Stimulated activated CD4-positive, alpha-beta T cell treated with anti-CD3 and anti-CD28 coated beads, Interleukin-15, amount 100 ng/mL, for 1 hour (primary cell): Measurements from ENCODE around the gene GAS7.

Experiments
- DNase-seq, 2 donors: peaks; one replicate each; pipeline ENCODE4 v3.0.0-alpha.2; 2020; ENCODE audit warnings: low read depth in 1 of 2, low spot score in 1 of 2

GAS7 gene

DNA sequence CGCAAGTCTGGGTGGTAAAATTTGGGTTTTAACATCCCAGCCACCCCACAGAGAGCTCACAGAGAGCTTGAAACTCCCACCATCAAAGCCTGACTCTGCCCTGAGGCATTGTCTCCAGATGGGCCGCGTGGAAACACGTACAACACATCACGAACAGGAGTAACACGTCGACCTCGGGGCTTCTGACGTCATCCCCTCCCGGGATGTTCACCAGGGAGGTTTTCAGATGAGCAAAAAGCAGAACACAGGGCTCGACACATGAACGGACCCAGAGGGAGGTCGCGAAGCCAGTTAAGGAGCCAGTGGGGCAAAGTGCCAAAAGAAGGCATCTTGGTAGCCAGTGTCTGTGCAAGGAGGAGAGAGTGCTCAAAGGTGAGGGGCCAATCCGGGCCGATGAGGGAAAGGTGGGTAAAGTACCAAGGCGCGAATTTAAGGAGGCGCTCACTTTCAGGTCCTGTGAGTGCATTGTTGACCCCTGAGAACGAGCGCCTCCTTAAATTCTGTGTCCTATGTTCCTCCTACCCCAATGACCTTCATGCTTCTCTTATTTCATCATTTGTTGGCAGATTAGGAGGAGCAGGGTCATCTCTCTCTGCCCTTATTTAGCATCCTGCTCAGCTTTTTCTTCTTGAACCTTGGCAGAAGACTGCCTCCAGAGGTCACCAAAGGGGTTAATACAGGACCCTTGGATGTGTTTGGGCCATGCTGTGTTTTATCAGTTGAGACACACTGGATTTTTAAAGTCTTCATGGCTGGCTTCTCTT, 298.9 kb downstream of the GAS7 start:
- no peak for DNase-seq

DNA sequence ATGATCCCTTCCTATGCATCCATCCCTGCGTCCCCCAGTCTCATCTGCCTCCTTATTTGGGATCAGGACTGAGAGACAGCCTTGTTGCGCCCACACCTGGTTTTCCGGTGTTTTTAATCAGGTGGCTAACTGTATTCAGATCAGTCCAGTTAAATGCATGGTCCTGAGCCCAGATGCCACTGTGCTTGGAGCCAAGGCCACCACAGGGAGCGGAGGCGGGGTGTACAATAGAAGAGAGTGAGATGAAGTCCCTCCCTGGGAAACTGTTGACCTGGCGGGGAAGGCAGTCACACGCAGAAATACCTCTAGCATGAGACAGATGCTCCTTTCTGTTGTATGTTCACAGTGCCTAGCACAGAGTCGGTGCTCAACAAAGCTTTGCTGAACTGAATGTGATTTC, 299.6 kb downstream of the GAS7 start:
- no peak for DNase-seq

DNA sequence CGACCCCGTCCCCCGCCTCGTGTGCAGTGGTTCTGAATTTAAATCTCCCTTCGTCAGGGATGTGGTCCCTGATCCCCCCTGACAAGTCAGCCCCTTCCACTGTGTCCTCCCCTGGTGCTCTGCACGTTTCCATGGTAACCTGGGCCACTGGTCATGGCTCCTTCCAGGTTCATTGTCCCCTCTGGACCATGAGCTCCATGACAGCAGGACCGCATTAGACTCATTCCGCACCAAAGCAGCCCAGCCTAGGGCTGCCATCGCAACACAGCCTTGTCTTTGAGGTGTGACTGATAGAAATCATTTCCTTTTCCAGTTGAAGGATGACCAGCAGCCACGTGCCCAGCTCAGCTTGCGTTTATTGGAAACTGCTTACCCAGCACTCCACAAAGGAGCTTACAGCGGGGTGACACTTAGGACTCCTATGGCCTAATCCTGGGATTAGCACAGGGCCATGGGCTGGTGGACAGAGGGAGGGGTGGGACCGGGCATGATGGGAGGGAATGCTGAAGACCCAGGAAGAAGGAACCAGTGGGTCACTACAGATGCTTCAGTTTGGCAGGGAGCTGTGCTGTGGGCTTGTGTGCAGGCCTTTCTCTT, 300.9 kb downstream of the GAS7 start:
- DNase-seq = no peak

DNA sequence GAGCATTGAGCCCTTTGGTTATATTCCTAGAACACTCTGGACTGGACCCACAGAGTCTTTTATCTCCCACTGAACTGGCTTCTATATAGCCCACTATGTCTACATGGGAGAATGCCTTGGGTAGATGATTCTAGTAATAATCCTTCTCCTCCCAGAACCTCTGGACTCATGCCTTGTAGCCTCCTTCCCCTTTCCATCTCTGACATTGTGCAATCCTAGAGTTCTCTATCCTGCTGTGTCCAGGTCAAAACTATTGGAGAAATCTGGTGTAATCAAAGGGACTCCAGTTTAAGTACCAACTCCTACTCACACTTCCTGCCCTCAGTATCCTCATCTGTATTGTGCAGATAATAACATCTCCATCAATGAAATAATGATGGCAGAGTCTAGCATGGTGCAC, 302.5 kb downstream of the GAS7 start:
- no peak for DNase-seq

DNA sequence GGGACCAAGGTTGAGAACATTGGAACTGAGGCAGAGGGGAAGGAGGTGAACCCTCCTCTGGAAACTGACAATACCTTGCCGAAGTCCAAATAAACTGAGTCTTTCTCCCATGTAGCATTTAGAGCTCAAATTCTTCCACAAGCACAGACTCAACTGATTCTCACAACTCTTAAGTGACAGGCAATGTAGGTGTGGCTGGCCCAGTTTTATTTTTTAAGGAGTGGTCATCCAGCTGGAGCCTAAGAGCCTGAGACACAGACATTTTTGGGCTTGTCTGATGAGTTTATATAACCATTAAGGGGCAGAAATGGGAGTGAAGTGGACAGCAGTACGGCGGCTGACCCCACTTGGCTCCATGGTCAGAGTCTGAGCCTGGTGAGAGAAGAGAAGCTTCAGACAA, 304.2 kb downstream of the GAS7 start:
- DNase-seq = no peak

DNA sequence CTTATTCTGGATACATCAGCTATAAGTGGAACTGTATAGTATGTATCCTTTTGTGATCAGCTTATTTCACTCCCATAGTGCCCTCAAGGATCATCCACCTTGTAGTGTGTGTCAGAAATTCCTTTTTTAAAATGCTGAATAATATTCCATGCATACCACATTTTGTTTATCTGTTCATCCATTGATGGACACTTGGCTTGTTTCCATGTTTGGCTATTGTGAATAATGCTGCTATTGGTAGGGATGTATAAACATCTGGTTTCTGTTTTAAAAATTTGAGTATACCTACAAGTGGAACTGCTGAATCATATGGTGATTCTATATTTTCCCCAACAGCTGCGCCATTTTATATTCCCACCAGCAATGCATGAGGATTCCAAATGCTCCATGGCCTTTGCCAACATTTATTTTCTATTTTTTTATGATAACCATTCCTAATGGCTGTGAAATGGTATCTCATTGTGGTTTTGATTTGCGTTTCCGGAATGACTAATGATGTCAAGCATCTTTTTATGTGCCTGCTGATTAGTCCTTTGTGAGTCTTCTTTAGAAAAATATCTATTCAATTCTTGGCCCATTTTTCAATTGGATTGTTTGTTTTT, 304.9 kb downstream of the GAS7 start:
- no peak for DNase-seq

DNA sequence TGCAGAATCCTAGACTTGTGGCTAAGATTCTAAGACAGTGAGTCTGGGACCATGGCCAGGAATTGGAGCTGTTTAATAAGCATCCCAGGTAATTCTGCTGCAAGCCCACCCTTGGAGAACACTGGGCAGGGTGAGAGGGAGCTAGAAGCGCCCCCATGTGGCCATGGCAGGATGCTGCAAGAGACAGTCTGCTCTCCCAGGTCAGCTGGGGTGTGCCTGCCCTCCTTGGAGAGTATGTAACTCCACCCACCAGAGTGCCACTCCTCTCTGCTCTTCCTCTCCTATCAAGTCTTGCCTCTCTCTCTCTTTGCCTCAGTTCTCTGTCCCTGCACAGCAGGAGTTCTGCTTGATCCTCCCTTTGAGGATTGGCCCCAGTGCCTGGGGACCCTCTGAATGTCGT, 308.3 kb downstream of the GAS7 start:
- DNase-seq = no peak

DNA sequence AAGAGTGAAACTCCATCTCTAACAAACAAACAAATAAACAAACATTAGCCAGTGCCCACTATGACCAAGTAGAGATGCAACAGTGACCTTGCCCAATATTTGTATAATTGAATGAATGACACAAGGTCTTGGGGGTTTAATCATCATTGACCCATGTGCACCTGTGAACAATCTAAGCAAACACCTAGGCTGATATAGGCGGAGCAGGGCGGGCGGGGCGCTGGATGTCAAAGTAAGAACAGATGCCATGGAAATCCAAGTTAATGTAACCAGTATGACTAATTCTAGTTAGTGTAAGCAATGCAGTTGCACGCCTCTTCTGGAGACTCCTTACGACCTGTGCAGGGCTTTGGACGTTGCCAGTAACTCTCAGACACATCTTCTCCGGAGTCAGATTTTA, 310.9 kb downstream of the GAS7 start:
- no peak for DNase-seq

DNA sequence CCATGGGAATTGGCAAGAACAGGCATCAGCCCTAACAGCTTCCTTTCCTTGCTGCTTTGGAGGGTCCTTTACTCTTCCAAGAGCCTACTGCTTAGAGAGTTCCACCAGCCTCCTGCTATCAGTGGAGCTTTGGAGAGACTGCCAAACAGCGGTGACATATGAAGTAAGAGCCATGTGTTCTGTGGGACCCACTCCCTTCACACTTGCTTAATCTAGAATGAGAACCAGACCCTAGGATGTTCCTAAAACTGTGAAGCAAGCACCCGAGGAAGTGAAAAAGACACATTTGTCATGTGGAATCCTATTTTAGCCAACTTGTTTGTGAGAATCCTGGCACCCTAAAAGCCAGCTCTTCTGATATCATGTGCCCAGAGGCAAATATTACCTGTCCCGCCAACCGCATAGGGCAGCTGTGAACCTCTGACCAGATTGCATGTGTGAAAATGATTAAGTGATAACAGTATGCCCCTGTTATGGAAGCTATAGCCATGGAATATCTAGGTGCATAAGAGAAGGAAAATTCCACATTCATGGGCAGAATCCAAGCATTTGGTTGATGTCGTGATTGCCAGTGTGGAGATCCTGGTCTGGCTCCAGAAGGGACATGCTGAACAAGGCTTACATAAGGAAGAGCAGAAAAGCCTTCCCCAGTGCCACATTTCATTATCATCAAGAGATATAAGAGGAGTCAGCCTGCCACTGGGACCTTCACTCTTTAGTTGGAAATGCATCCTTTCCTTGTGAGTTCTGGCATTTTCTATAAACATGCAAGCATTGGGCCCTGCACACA, 312.1 kb downstream of the GAS7 start:
- no peak for DNase-seq

DNA sequence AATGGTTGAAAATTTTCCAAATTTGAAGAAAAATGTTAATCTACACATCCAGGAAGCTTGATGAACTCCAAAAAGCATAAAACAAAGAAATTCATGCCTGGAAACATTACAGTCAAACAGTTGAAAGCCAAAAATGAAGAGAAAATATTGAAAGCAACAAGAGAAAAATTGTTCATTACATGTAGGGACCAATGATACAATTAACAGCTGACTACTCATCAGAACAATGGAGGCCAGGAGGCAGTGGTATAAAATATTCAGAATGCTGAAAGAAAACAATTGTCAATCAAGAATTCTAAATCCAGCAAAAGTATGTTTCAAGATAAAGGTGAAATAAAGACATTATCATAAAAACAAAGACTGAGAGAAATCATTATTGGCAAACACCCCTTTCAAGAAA, 315.0 kb downstream of the GAS7 start:
- no peak for DNase-seq

DNA sequence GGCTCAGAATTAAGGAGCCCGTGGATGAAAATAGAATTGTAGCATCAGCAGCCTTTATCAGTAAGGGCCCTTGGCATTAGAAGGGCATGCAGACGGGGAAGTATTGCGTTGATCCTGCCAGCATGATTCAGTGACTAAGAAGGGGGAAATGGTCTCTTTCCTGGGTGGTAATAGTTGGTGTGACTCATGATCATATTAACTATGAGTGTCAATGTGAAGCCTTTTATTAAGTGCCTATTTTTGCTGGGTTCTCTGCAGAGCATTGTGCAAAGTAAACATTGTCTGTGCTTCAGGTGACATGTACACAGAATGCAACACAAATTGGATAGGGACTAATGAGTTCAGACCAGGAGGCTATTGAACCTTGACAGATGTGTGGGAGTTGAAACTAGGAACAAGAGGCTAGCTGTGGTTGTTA, 317.8 kb downstream of the GAS7 start:
- DNase-seq = no peak

DNA sequence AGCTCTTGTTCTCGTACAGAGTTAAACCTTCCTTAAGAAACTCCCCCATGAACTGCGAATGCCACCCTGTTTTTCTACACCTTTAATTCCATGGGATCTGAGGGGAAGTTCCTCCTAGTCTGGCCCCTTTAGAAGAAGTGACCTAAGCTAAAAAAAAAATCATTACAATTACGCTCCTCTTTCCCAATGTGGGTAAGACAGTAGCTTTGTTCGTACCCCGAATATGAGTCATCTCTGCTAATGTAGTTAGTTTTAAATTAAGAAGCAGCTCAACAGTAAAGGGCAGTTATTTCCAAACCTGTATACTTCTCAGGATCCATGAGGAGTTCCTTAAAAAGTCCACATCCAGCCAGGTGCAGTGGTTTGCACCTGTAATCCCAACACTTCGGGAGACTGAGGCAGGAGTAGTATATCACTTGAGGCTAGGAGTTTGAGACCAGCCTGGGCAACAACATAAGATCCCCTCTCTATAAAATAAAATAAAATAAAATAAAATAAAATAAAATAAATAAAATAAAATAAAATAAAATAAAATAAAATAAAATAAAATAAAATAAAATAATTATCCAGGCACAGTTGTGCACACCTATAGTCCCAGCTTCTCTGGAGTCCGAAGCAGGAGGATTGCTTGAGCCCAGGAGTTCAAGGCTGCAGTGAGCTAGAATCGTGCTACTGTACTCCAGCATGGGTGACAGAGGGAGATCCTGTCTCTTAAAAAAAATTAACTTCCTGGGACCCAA, 319.4 kb downstream of the GAS7 start:
- no peak for DNase-seq

DNA sequence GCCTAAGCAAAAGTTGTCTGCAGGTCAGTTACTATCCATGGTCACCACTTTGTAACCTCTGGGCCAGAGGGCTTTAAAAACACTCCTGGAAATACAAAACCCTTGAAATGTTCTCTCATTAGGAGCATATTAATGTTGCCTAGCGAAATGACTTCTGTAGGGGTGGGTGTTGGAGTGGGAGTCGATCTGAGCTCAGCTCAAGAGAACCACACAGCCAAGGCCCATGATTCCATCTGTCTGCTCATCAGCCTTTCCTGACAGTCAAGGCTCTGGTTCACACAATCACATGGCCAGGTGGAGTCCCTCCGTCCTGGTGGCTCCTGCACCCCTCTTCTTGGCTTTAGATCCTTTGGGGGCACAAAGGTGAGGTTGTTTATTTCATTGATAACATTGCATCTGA, 320.1 kb downstream of the GAS7 start:
- DNase-seq = no peak

DNA sequence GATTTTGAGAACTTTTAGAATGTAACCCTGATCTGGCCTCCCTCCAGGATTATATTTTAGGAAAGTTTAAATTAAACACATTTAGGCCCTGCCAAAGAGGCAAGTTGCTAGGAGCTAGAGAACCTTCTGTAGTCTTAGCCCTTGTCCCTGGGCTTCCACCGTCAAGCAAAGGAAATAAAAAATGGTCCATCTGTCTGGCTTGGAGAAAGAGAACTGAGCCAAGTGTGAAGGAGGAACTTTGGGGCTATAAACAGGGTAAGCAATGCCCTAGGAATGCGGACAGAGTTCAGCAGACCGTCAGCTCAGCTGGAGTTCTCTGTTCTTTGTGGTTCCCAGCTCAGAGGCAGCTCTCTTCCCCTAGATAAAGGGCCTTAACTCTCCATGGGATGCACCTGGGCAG, 323.0 kb downstream of the GAS7 start:
- DNase-seq = no peak

DNA sequence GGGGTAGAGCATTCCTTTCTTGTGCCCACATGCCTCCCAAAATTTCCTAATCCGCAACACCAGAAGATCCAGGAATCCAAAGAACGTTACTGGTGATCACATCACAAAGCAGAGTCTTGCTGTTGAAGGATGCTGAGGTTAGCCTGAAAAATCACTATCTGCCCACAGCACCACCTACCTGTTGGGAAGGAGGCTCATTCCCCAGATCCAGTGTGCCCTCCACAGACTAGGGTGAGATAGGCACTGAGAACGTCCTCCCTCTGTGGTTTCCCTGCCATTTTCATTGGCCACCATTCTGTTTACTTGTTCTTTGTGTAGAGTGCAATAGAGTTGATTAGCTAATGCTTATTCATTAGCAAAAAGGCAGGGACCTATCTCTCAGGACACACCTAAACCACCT, 323.7 kb downstream of the GAS7 start:
- no peak for DNase-seq

DNA sequence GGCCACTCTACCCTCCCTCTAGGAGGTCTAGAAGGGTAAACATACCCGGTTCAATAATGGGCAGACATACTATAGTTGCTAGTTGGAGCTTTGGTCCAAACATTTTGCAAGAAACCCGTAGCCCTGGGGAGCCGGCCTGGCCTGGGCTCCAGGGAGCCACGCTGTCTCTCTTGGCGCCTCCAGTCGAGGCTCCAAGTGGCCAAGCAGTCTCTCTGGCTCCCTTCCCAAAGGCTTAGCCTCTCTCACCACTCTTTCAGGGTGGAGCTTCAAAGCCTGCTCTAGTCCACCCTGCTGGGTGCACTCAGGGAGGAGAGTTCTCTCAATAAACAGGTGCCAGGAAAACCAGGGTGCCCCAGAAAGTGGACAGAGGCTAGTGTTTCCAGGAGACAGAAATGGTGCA, 325.6 kb downstream of the GAS7 start:
- no peak for DNase-seq

DNA sequence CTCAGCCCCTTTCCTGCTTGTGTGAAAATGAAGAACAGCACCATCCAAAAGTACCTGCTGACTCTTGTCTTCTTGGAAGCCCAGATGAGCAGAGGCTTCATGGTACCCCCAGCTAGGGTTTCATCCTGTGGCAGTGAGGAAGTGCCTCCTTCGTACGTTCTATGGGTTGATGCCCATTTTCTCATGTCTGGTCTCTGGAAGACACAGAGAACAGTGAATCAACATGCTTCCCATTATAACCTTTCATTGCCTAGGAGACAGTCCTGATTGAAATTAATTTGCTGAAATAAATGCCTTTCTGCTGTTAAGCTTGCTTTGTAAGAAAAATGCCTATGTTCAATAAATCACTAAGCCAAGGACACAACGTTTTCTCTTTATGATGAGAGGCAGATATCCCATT, 329.9 kb downstream of the GAS7 start:
- no peak for DNase-seq

DNA sequence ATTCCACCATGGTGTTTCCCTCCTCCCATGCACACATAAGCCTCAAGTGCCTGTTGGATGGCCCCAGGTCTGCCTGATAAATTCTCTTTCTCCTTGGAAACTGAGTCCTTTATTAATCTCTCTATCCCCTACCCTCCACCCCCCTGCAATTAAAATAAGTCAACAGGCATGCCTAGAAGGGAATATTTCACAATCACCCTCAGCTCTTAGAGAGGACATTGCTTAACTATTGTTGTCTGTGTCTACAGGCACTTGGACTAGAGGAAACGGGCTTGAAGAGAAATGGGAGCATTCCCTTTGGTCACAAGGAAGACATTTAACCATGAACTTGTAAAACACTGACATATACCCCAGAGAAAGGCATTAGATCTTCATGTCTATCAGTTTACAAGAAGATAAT, 332.8 kb downstream of the GAS7 start:
- DNase-seq = no peak

DNA sequence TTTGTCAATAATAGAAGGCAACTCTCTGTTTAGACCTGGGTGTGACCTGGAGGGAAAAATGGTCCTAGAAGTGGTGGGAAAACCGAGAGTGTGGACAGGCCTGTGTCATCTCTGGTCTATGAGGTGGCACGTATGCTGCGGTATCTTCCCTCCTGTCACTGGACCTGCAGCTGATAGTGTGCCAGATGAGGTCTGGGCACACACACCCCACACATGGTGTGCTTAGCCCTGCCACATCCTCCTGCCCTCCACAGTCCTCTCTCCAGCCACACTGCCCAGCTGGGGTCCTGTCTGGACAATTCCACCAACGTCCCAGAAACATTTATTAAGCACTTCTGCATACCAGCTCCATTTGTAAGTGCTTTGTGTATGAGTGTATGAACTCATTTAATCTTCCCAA, 335.5 kb downstream of the GAS7 start:
- no peak for DNase-seq

DNA sequence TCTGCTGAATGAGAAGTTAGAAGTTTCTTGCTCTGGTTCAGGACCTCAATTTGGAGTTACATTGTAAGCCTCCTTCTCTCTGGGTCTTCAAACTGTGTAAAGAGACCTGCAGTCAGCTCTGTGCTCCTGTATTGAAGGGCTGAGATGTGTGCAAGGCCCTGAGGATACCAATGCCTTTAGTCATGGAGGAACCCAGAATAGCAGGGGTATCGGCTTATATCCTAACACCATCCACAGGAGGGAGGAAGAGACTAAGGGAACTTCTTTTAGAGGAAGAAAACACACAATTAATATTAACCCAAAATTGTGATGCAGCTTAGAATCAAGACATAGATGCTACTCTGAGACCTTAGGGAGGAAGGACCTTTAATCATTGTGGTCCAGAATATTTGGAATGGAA, 336.2 kb downstream of the GAS7 start:
- DNase-seq = no peak

DNA sequence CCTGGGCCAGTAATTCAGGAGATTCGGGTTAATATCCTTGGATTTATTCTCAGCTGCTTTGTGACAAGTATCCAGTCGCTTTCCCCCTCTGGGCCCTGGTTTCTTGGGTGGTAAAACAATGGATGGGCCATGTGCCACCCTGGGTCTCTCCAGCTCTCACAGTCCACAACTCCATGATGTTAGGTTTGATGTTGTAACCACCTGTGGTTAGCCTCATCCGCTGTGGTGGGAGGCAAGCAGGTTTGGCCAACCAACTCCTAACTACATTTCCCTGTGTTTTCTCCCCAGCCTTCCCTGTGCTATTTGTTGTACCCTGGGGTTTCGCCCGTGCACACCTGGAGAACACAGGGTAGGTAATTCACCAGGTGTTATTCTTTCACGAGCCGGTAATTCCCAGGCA, 337.6 kb downstream of the GAS7 start:
- no peak for DNase-seq
